H1 (cell line): ENCODE results near the gene FGB. TPM values are rescaled to one million over a fixed set of nuclear protein-coding genes. Genes with fewer than 3 reads are reported as not detected.

ENCODE experiments used
- CTCF ChIA-PET: fragments of 300-600 bp; sonication (Branson Sonifier 250); formaldehyde crosslinking; loops from one replicate; lab custom pipeline; 2021; ENCODE audit not compliant: partially characterized antibody; lab: Charles Lee
- POLR2A ChIA-PET: fragments of 300-600 bp; sonication (Branson Sonifier 250); formaldehyde crosslinking; loops from one replicate; lab custom pipeline; 2021; ENCODE audit warnings: inconsistent platforms; ENCODE audit not compliant: partially characterized antibody; lab: Charles Lee
- DNase-seq, 2 experiments: peaks; one replicate each; pipeline versions ENCODE4 v3.0.0 to v3.0.0-alpha.2; 2010 to 2022; ENCODE audit warnings: low spot score in 2 of 2, low read depth in 1 of 2, mixed read lengths in 1 of 2
- FAIRE-seq: peaks from 2 replicates; lab custom pipeline; 2011; peaks lifted over from hg19 to GRCh38; lab: Jason Lieb, UNC
- H2AFZ ChIP-seq: 2 replicates; pipeline ENCODE4 v1.8.1; 2012; ENCODE audit warnings: low read length, inconsistent platforms
- H2AK5ac ChIP-seq: 2 replicates; pipeline ENCODE4 v1.6.1; 2013; ENCODE audit warnings: low read depth, low read length
- H2BK120ac ChIP-seq: replicated peaks from 2 replicates; pipeline ENCODE3; 2013; ENCODE audit warnings: low read depth, low read length, inconsistent platforms
- H2BK12ac ChIP-seq: 2 replicates; pipeline ENCODE4 v1.6.1; 2013; ENCODE audit warnings: low read depth, low read length
- H2BK15ac ChIP-seq: 2 replicates; pipeline ENCODE4 v1.6.1; 2013; ENCODE audit warnings: low read length
- H2BK20ac ChIP-seq: 2 replicates; pipeline ENCODE4 v1.6.1; 2013; ENCODE audit warnings: low read length
- H2BK5ac ChIP-seq: 2 replicates; pipeline ENCODE4 v1.6.1; 2013; ENCODE audit warnings: low read depth, low read length
- H3K14ac ChIP-seq: 2 replicates; pipeline ENCODE4 v1.6.1; 2013; ENCODE audit warnings: inconsistent platforms; ENCODE audit not compliant: insufficient read length
- H3K18ac ChIP-seq: 2 replicates; pipeline ENCODE4 v1.6.1; 2013; ENCODE audit warnings: low read length; ENCODE audit errors: extremely low read depth
- H3K23ac ChIP-seq: 2 replicates; pipeline ENCODE4 v1.6.1; 2013; ENCODE audit warnings: inconsistent platforms; ENCODE audit not compliant: insufficient read length
- H3K23me2 ChIP-seq: 2 replicates; pipeline ENCODE4 v1.6.1; 2013; ENCODE audit warnings: low read depth, low read length
- H3K27ac ChIP-seq: 2 replicates; pipeline ENCODE4 v1.6.1; 2011; ENCODE audit warnings: low read depth, low read length, inconsistent platforms
- H3K27me3 ChIP-seq, 4 experiments: replicated peaks in 1 of 4; 1 replicate in 1 of 4; 2 replicates in 3 of 4; pipeline versions ENCODE4 v1.6.1 to v1.8.1; 2011 to 2013; ENCODE audit warnings: low read length in 3 of 4, mild to moderate bottlenecking in 3 of 4, inconsistent platforms in 2 of 4, mixed read lengths in 2 of 4, moderate library complexity in 1 of 4; ENCODE audit not compliant: control insufficient read depth in 3 of 4, insufficient read depth in 3 of 4; ENCODE audit errors: extremely low read depth in 1 of 4
- H3K36me3 ChIP-seq, 4 experiments: 2 replicates each; pipeline versions ENCODE4 v1.6.1 to v1.8.1; 2011 to 2013; ENCODE audit warnings: mild to moderate bottlenecking in 4 of 4, low read length in 3 of 4, moderate library complexity in 2 of 4, control low read depth in 1 of 4, inconsistent platforms in 1 of 4; ENCODE audit not compliant: insufficient read depth in 4 of 4, control insufficient read depth in 2 of 4
- H3K4ac ChIP-seq: replicated peaks from 2 replicates; pipeline ENCODE3; 2013; ENCODE audit warnings: low read length, low read depth, mixed read lengths, inconsistent platforms; ENCODE audit not compliant: insufficient read length
- H3K4me1 ChIP-seq, 4 experiments: replicated peaks in 1 of 4; 1 replicate in 1 of 4; 2 replicates in 3 of 4; pipeline versions ENCODE4 v1.6.1 to v1.8.1; 2011 to 2013; ENCODE audit warnings: low read length in 3 of 4, inconsistent platforms in 2 of 4, mixed read lengths in 1 of 4; ENCODE audit not compliant: insufficient read depth in 4 of 4, control insufficient read depth in 3 of 4
- H3K4me2 ChIP-seq, 2 experiments: 2 replicates each; pipeline versions ENCODE4 v1.6.1 to v1.8.1; 2011 to 2013; ENCODE audit warnings: low read depth in 2 of 2, low read length in 2 of 2, control low read depth in 1 of 2, inconsistent platforms in 1 of 2, mild to moderate bottlenecking in 1 of 2; ENCODE audit not compliant: insufficient read depth in 1 of 2
- H3K4me3 ChIP-seq, 4 experiments: fragments of 200-600, 300-600 bp in 1 of 4; sonication (generic), shearing (Covaris generic), sonication (Bioruptor Twin) in 1 of 4; 2 replicates each; pipeline versions ENCODE4 v1.5.1 to v1.8.1; 2011 to 2016; ENCODE audit warnings: low read length in 4 of 4, low read depth in 3 of 4, control low read depth in 2 of 4, inconsistent platforms in 2 of 4, mild to moderate bottlenecking in 2 of 4, mixed read lengths in 1 of 4, moderate library complexity in 1 of 4; ENCODE audit not compliant: insufficient read depth in 2 of 4; ENCODE audit errors: extremely low read depth in 1 of 4
- H3K56ac ChIP-seq: replicated peaks from 2 replicates; pipeline ENCODE3; 2013; ENCODE audit warnings: low read depth, mild to moderate bottlenecking, mixed read lengths, low read length, inconsistent platforms; ENCODE audit not compliant: insufficient read length
- H3K79me1 ChIP-seq: 2 replicates; pipeline ENCODE4 v1.6.1; 2013; ENCODE audit warnings: low read depth, low read length, control low read depth
- H3K79me2 ChIP-seq, 2 experiments: 2 replicates each; pipeline versions ENCODE4 v1.6.1 to v1.8.1; 2012 to 2013; ENCODE audit warnings: low read length in 2 of 2, mild to moderate bottlenecking in 2 of 2, inconsistent platforms in 1 of 2; ENCODE audit not compliant: insufficient read depth in 2 of 2, control insufficient read depth in 1 of 2
- H3K9ac ChIP-seq, 4 experiments: replicated peaks in 1 of 4; 1 replicate in 1 of 4; 2 replicates in 3 of 4; pipeline versions ENCODE4 v1.6.1 to v1.8.1; 2011 to 2013; ENCODE audit warnings: low read depth in 3 of 4, low read length in 3 of 4, control low read depth in 2 of 4, mild to moderate bottlenecking in 2 of 4, moderate library complexity in 2 of 4, inconsistent platforms in 1 of 4; ENCODE audit errors: extremely low read depth in 1 of 4
- H3K9me3 ChIP-seq, 2 experiments: 2 replicates each; pipeline versions ENCODE4 v1.6.1 to v1.8.1; 2012 to 2013; ENCODE audit warnings: mild to moderate bottlenecking in 2 of 2, moderate library complexity in 2 of 2, control low read depth in 1 of 2, inconsistent platforms in 1 of 2, low read depth in 1 of 2, low read length in 1 of 2, mixed read lengths in 1 of 2; ENCODE audit not compliant: insufficient read depth in 2 of 2
- H4K20me1 ChIP-seq, 2 experiments: replicated peaks in 1 of 2; 2 replicates each; pipeline versions ENCODE3 to v1.8.1; 2011 to 2013; ENCODE audit warnings: inconsistent platforms in 2 of 2, low read length in 2 of 2, mild to moderate bottlenecking in 1 of 2; ENCODE audit not compliant: insufficient read depth in 2 of 2, control insufficient read depth in 1 of 2
- H4K5ac ChIP-seq: 2 replicates; pipeline ENCODE4 v1.6.1; 2013; ENCODE audit warnings: low read length, low read depth, mixed read lengths, inconsistent platforms; ENCODE audit not compliant: insufficient read length
- H4K8ac ChIP-seq: 2 replicates; pipeline ENCODE4 v1.8.0; 2013; ENCODE audit warnings: mild to moderate bottlenecking, moderate library complexity, low read length, inconsistent platforms; ENCODE audit not compliant: insufficient read depth; ENCODE audit errors: extremely low read depth
- H4K91ac ChIP-seq: replicated peaks from 2 replicates; pipeline ENCODE3; 2013; ENCODE audit warnings: low read length, mixed read lengths, inconsistent platforms; ENCODE audit not compliant: insufficient read length
- CBX5 ChIP-seq: fragments of 300-800, 300-1000 bp; sonication (generic); IDR thresholded peaks from 2 replicates; pipeline ENCODE4 v1.7.1; 2016; ENCODE audit warnings: antibody characterized with exemption, low read length, low read depth
- CBX8 ChIP-seq: fragments of 300-800, 300-1000 bp; sonication (generic); IDR thresholded peaks from 2 replicates; pipeline ENCODE4 v1.7.1; 2016; ENCODE audit warnings: low read depth, low read length, borderline replicate concordance
- CEBPB ChIP-seq: IDR thresholded peaks from 2 replicates; pipeline ENCODE4 v1.6.1; 2012; ENCODE audit warnings: low read depth, low read length
- CREB1 ChIP-seq: IDR thresholded peaks from 2 replicates; pipeline ENCODE4 v1.6.1; 2012; ENCODE audit warnings: inconsistent platforms
- FOSL1 ChIP-seq: IDR thresholded peaks from 2 replicates; pipeline ENCODE4 v1.6.1; 2011; ENCODE audit warnings: mild to moderate bottlenecking, low read depth, low read length, moderate library complexity; ENCODE audit not compliant: insufficient read depth
- POU5F1 ChIP-seq: IDR thresholded peaks from 2 replicates; pipeline ENCODE4 v1.6.1; 2011; ENCODE audit warnings: low read depth, mild to moderate bottlenecking, low read length, moderate library complexity
- RXRA ChIP-seq: IDR thresholded peaks from 2 replicates; pipeline ENCODE4 v1.6.1; 2011; ENCODE audit warnings: low read depth, mild to moderate bottlenecking, low read length, moderate library complexity; ENCODE audit not compliant: insufficient read depth
- SP4 ChIP-seq: IDR thresholded peaks from 2 replicates; pipeline ENCODE4 v1.6.1; 2012; ENCODE audit warnings: low read length, inconsistent platforms
- WGBS, 2 experiments: shearing (Covaris generic) in 1 of 2; methylation state at CpG; one replicate each; pipeline versions ENCODE4 v1.1.6 to v1.1.7; 2013 to 2015; ENCODE audit warnings: low lambda C conversion rate in 2 of 2, mixed read lengths in 2 of 2, inconsistent platforms in 1 of 2, low coverage in 1 of 2, missing lambda C conversion rate in 1 of 2; ENCODE audit not compliant: insufficient replicate concordance in 2 of 2, insufficient coverage in 1 of 2, insufficient read length in 1 of 2; ENCODE audit errors: extremely low coverage in 1 of 2, missing lambda C conversion rate in 1 of 2; 5-methylcytosine and 5-hydroxymethylcytosine counted together
- polyA plus RNA-seq, 7 experiments: library from polyadenylated mRNA; depleted of rRNA in 3 of 7; stranded (reverse) in 5 of 7; unstranded in 2 of 7; fragments of >200 nt in 5 of 7; fragments of 200-250 nt in 2 of 7; gene quantifications; 1 replicate in 5 of 7; 2 replicates in 1 of 7; 4 replicates in 1 of 7; pipeline versions ENCODE4 v1.2.1 to v1.2.3, GENCODE V29; 2011 to 2013; ENCODE audit warnings: missing spikeins in 2 of 7, mixed read lengths in 2 of 7
- total RNA-seq: library from RNA; stranded (reverse); fragmentation: NEBNext Ultra II Directional; extraction: Animal tissue kit (Norgen Biotek cat#: 25700); gene quantifications from 2 replicates; pipeline ENCODE4 v1.2.1, GENCODE V29; 2021
- TF ChIP-seq, protein P1 (sequence below): IDR thresholded peaks from 2 replicates; pipeline ENCODE4 v1.6.1; 2012; ENCODE audit warnings: inconsistent platforms
- TF ChIP-seq, protein P2 (sequence below): IDR thresholded peaks from 2 replicates; pipeline ENCODE4 v1.6.1; 2012; ENCODE audit warnings: low read length, inconsistent platforms
- TF ChIP-seq, protein P3 (sequence below), 3 experiments: IDR thresholded peaks; 1 replicate in 2 of 3; 2 replicates in 1 of 3; pipeline versions ENCODE4 v1.5.1 to v1.6.1; 2011; ENCODE audit warnings: low read length in 3 of 3, mild to moderate bottlenecking in 3 of 3, inconsistent platforms in 2 of 3, low read depth in 1 of 3, moderate library complexity in 1 of 3; ENCODE audit not compliant: insufficient read depth in 1 of 3; ENCODE audit errors: control extremely low read depth in 1 of 3

Gene FGB
- total and polyA plus RNA-seq, 2 of the 8 experiments (the other 6 are each of a cell fraction or from before 2014, with no cell fraction given), result not detected

GRCh38 chr4:154519214-154519613, 43.6 kb upstream of the FGB start:
- Histone ChIP-seq H2BK12ac (no peak overlapping the region), H3K9me3 (no peaks in the 10 kb centered on the region), H4K91ac (no peak overlapping the region), H3K9ac (no peak overlapping the region), H2BK120ac (no peak overlapping the region), H3K56ac (no peak overlapping the region), H3K27ac (no peak overlapping the region), H3K4me3 (no peak overlapping the region), H3K27me3 (no peaks in the 10 kb centered on the region), H3K4me1 (no peaks in the 10 kb centered on the region), H4K20me1 (no peaks in the 10 kb centered on the region), H3K14ac (no peak overlapping the region), H4K8ac (no peak overlapping the region), H2BK20ac (no peak overlapping the region), H3K79me2 (no peaks in the 10 kb centered on the region), H4K5ac (no peak overlapping the region), H3K18ac (no peak overlapping the region), H2BK5ac (no peak overlapping the region), H3K23me2 (no peaks in the 10 kb centered on the region), H2BK15ac (no peak overlapping the region), H3K23ac (no peak overlapping the region), H3K36me3 (no peaks in the 10 kb centered on the region), H3K4me2 (no peak overlapping the region), H2AK5ac (no peak overlapping the region), H2AFZ (no peak overlapping the region), H3K4ac (no peak overlapping the region), H3K79me1 (no peaks in the 10 kb centered on the region)
- ChIA-PET POLR2A (no interaction called here), CTCF (interaction anchor here (0.7 to 3.8 kb wide), 4 partner anchors 13 to 1080 kb away, joined by 3 to 12 read pairs (median 4); no protein-coding TSS in a partner anchor)
- 95% methylated on average over 4 of the region's 4 CpGs; no CpG with 5 or more reads in 1 of the 2 experiments for WGBS, 2 experiments
- FAIRE-seq (no peak), DNase-seq (no peak)
- TF ChIP-seq, protein P1, sequence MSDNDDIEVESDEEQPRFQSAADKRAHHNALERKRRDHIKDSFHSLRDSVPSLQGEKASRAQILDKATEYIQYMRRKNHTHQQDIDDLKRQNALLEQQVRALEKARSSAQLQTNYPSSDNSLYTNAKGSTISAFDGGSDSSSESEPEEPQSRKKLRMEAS, result no peak
- TF ChIP-seq CBX5 (no peak), SP4 (no peak), POU5F1 (no peak), CREB1 (no peak), CEBPB (no peak), FOSL1 (no peak), RXRA (no peak), CBX8 (no peak)
- TF ChIP-seq, protein P2, sequence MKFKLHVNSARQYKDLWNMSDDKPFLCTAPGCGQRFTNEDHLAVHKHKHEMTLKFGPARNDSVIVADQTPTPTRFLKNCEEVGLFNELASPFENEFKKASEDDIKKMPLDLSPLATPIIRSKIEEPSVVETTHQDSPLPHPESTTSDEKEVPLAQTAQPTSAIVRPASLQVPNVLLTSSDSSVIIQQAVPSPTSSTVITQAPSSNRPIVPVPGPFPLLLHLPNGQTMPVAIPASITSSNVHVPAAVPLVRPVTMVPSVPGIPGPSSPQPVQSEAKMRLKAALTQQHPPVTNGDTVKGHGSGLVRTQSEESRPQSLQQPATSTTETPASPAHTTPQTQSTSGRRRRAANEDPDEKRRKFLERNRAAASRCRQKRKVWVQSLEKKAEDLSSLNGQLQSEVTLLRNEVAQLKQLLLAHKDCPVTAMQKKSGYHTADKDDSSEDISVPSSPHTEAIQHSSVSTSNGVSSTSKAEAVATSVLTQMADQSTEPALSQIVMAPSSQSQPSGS, result no peak
- TF ChIP-seq, protein P3, sequence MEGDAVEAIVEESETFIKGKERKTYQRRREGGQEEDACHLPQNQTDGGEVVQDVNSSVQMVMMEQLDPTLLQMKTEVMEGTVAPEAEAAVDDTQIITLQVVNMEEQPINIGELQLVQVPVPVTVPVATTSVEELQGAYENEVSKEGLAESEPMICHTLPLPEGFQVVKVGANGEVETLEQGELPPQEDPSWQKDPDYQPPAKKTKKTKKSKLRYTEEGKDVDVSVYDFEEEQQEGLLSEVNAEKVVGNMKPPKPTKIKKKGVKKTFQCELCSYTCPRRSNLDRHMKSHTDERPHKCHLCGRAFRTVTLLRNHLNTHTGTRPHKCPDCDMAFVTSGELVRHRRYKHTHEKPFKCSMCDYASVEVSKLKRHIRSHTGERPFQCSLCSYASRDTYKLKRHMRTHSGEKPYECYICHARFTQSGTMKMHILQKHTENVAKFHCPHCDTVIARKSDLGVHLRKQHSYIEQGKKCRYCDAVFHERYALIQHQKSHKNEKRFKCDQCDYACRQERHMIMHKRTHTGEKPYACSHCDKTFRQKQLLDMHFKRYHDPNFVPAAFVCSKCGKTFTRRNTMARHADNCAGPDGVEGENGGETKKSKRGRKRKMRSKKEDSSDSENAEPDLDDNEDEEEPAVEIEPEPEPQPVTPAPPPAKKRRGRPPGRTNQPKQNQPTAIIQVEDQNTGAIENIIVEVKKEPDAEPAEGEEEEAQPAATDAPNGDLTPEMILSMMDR (IDR thresholded peaks at IDR 0.05; ENCODE audit: control extremely low read depth in 1 of 3, insufficient read depth in 1 of 3, low read depth in 1 of 3, low read length in 3 of 3), result no peak
